Ascending aorta (tissue), 2 donors: ENCODE measurements around the gene AOAH. TPM values are rescaled to one million over a fixed set of nuclear protein-coding genes. Genes with fewer than 3 reads are reported as not detected.

Experiments used
- DNase-seq, 2 donors: peaks; one replicate each; pipeline ENCODE4 v3.0.0-alpha.2; 2019; ENCODE audit warnings: low spot score in 2 of 2
- H3K27ac ChIP-seq, 2 donors: fragments of 200-600 bp; sonication (generic); one replicate each; pipeline ENCODE4 v1.5.1; 2016 to 2017; ENCODE audit warnings: mild to moderate bottlenecking in 1 of 2
- H3K27me3 ChIP-seq: fragments of 200-600 bp; sonication (generic); one replicate; pipeline ENCODE4 v1.5.1; 2017
- H3K36me3 ChIP-seq, 2 donors: fragments of 200-600 bp; sonication (generic); one replicate each; pipeline ENCODE4 v1.5.1; 2016
- H3K4me1 ChIP-seq, 2 donors: fragments of 200-600 bp; sonication (generic); one replicate each; pipeline ENCODE4 v1.5.1; 2016 to 2017; ENCODE audit warnings: mild to moderate bottlenecking in 1 of 2
- H3K4me3 ChIP-seq, 2 donors: fragments of 200-600 bp; sonication (generic); one replicate each; pipeline ENCODE4 v1.5.1; 2016 to 2017; ENCODE audit warnings: mild to moderate bottlenecking in 1 of 2
- H3K9me3 ChIP-seq, 2 donors: fragments of 200-600 bp; sonication (generic); one replicate each; pipeline ENCODE4 v1.5.1; 2016
- intact Hi-C: fragments of 100-400 bp; cut with DNase I; formaldehyde crosslinking; loops from one replicate; pipeline ENCODE4 v1.15.1; 2023
- total RNA-seq: library from RNA; depleted of rRNA; stranded (reverse); fragments of >200 nt; gene quantifications from one replicate; pipeline ENCODE4 v1.1.0, GENCODE V29; 2016
- TF ChIP-seq, protein P1 (sequence below), 3 experiments: fragments of 200-600 bp in 2 of 3; fragments of 450-650 bp in 1 of 3; sonication (generic) in 2 of 3; IDR thresholded peaks; one replicate each; pipeline ENCODE4 v1.5.1; 2016 to 2019; ENCODE audit warnings: antibody characterized with exemption in 3 of 3, mild to moderate bottlenecking in 1 of 3, moderate library complexity in 1 of 3

AOAH gene
- total RNA-seq, 1 donor from 2014 or later = 0.75 TPM

- TF ChIP-seq, protein P1, sequence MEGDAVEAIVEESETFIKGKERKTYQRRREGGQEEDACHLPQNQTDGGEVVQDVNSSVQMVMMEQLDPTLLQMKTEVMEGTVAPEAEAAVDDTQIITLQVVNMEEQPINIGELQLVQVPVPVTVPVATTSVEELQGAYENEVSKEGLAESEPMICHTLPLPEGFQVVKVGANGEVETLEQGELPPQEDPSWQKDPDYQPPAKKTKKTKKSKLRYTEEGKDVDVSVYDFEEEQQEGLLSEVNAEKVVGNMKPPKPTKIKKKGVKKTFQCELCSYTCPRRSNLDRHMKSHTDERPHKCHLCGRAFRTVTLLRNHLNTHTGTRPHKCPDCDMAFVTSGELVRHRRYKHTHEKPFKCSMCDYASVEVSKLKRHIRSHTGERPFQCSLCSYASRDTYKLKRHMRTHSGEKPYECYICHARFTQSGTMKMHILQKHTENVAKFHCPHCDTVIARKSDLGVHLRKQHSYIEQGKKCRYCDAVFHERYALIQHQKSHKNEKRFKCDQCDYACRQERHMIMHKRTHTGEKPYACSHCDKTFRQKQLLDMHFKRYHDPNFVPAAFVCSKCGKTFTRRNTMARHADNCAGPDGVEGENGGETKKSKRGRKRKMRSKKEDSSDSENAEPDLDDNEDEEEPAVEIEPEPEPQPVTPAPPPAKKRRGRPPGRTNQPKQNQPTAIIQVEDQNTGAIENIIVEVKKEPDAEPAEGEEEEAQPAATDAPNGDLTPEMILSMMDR (IDR thresholded peaks at IDR 0.05) = no peak
- H3K9me3 ChIP-seq = no peaks in the 10 kb centered on the region
- intact Hi-C loops = no loop called here
Observed at GRCh38 chr7:36615852-36616540, 108.3 kb downstream of the AOAH start.

DNA sequence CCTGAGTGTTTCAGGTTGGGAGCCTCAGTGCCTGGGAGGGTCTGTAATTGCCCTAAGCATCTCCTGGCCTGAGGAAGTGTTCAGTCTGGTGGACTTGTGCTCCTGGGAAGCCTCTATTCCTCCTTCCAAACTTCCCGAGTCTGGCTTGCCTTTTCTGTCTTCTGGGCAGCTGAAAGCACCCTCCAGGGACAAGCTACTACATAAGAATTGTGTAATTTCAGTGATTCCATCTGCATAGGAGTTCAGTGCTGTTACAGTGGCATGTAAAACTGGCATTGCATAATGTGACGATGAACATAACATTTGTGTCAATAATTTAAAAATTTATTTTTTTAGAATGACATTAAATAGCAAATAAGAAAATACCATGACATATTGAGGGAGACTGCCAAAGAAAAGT lies 109.3 kb downstream of the AOAH start:
- TF ChIP-seq, protein P1 (IDR thresholded peaks at IDR 0.05) = no peak
- intact Hi-C loops = no loop called here

More at GRCh38 chr7:36615852-36616540, 108.3 kb downstream of the AOAH start:
- Histone ChIP-seq H3K36me3 (no peaks in the 10 kb centered on the region), H3K4me1 (no peaks in the 10 kb centered on the region), H3K27me3 (no peaks in the 10 kb centered on the region), H3K27ac (no peak overlapping the region), H3K4me3 (no peak overlapping the region)
- no peak for DNase-seq

DNA sequence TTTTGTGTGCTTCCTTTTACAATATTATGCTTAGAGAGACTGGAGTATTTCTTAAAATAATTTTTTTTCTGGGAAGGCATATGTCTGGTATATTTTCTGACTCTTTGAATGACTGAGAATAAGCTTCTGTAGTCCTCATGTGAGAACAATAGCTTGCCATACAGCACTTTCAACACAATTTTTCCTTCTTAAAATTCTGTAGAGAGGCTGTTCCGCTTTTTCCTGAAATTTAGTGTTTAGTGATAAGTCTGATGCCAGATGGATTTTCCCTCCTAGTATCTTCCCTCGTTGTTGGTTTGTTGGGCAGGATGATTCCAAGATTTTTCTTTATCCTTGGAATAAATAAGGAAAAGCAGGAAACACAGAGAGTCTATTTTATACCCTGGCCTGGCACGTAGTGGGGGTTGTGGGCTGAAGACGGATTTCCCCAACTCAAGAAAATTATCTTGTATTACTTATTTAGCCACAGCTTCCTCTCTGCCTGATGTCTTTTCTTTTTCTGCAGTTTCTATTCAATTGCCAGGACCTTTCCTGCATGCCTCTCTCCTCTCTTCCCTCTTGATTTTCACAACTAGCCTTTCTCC lies 111.2 kb downstream of the AOAH start:
- TF ChIP-seq, protein P1 (IDR thresholded peaks at IDR 0.05) = no peak
- Histone ChIP-seq H3K27me3 (no peaks in the 10 kb centered on the region), H3K36me3 (no peaks in the 10 kb centered on the region), H3K4me1 (no peaks in the 10 kb centered on the region), H3K27ac (no peak overlapping the region), H3K4me3 (no peak overlapping the region), H3K9me3 (no peaks in the 10 kb centered on the region)
- intact Hi-C loops = no loop called here
- DNase-seq = no peak

More for the DNA sequence above, 109.3 kb downstream of the AOAH start:
- DNase-seq = no peak
- H3K27me3 ChIP-seq = no peaks in the 10 kb centered on the region
- no peaks in the 10 kb centered on the region for H3K36me3 ChIP-seq
- no peaks in the 10 kb centered on the region for H3K4me1 ChIP-seq
- H3K27ac ChIP-seq = no peak overlapping the region
- no peak overlapping the region for H3K4me3 ChIP-seq
- H3K9me3 ChIP-seq = no peaks in the 10 kb centered on the region

- no peak overlapping the region for H3K27ac ChIP-seq
- intact Hi-C loops = no loop called here
- no peaks in the 10 kb centered on the region for H3K4me1 ChIP-seq
- no peak for DNase-seq
- H3K9me3 ChIP-seq = no peaks in the 10 kb centered on the region
- H3K27me3 ChIP-seq = no peaks in the 10 kb centered on the region
- H3K36me3 ChIP-seq = no peaks in the 10 kb centered on the region
- H3K4me3 ChIP-seq = no peak overlapping the region
- TF ChIP-seq, protein P1 (IDR thresholded peaks at IDR 0.05) = no peak
Observed at GRCh38 chr7:36611703-36612102, 112.6 kb downstream of the AOAH start.

- Histone ChIP-seq H3K27ac (no peak overlapping the region), H3K4me3 (no peak overlapping the region), H3K27me3 (no peaks in the 10 kb centered on the region), H3K9me3 (no peaks in the 10 kb centered on the region), H3K36me3 (no peaks in the 10 kb centered on the region), H3K4me1 (no peaks in the 10 kb centered on the region)
- TF ChIP-seq, protein P1 (IDR thresholded peaks at IDR 0.05) = no peak
- intact Hi-C loops = no loop called here
- DNase-seq = no peak
Observed at GRCh38 chr7:36607721-36608095, 116.6 kb downstream of the AOAH start.
